Measurements from ENCODE around the gene SEMA6A.

DNA sequence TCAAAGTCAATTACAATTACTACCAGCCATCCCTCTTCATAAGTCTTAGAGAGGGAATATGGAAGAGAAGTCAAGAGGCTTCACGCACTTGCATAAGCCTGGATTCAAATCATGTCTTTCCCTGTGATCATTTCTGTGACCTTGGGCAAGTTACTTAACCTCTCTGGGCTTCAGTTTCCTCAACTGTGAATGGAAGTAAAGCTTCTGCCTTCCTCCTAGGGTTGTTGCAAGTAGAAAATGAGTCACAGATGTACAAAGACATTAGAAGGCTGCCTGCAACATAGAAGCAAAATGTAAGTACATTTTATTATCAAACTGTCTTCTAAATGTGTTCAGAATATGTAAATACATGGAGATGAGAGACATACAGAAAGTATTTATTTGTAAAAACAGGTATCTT lies 42.3 kb upstream of the SEMA6A start:
- TF ChIP-seq, protein P1, sequence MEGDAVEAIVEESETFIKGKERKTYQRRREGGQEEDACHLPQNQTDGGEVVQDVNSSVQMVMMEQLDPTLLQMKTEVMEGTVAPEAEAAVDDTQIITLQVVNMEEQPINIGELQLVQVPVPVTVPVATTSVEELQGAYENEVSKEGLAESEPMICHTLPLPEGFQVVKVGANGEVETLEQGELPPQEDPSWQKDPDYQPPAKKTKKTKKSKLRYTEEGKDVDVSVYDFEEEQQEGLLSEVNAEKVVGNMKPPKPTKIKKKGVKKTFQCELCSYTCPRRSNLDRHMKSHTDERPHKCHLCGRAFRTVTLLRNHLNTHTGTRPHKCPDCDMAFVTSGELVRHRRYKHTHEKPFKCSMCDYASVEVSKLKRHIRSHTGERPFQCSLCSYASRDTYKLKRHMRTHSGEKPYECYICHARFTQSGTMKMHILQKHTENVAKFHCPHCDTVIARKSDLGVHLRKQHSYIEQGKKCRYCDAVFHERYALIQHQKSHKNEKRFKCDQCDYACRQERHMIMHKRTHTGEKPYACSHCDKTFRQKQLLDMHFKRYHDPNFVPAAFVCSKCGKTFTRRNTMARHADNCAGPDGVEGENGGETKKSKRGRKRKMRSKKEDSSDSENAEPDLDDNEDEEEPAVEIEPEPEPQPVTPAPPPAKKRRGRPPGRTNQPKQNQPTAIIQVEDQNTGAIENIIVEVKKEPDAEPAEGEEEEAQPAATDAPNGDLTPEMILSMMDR (IDR thresholded peaks at IDR 0.05 in 2 of 3, conservative IDR thresholded peaks at IDR 0.05 in 1 of 3; ENCODE audit: control insufficient read depth in 2 of 3, extremely low read depth in 1 of 3, insufficient read depth in 1 of 3, low read depth in 3 of 3, low read length in 3 of 3) = no peak
- no peak for TF ChIP-seq NR2C2 (IDR thresholded peaks at IDR 0.05; ENCODE audit: borderline replicate concordance, control insufficient read depth, insufficient read length, low read depth)
- TF ChIP-seq POLR2AphosphoS5 (IDR thresholded peaks at IDR 0.05; ENCODE audit: low read length) = no peak
- no peak for TF ChIP-seq EZH2 (IDR thresholded peaks at IDR 0.05; ENCODE audit: borderline replicate concordance, control insufficient read depth, low read depth, low read length)
- TF ChIP-seq POLR2A (IDR thresholded peaks at IDR 0.05; ENCODE audit: low read depth, low read length) = no peak
- no peak for TF ChIP-seq TAF1 (IDR thresholded peaks at IDR 0.05; ENCODE audit: borderline replicate concordance, low read depth, low read length)
- no peak for TF ChIP-seq TBL1XR1 (IDR thresholded peaks at IDR 0.05; ENCODE audit: low read depth, low read length)
- TF ChIP-seq BRCA1 (IDR thresholded peaks at IDR 0.05; ENCODE audit: low read depth, low read length) = no peak
- TF ChIP-seq ZZZ3 (IDR thresholded peaks at IDR 0.05; ENCODE audit: control insufficient read depth, insufficient read length, low read depth) = no peak
- no peak for TF ChIP-seq GABPA (IDR thresholded peaks at IDR 0.05; ENCODE audit: low read depth)
- TF ChIP-seq CREM (IDR thresholded peaks at IDR 0.05; ENCODE audit: low read depth) = no peak
- no peak for TF ChIP-seq PAX5 (IDR thresholded peaks at IDR 0.05; ENCODE audit: borderline replicate concordance, low read depth, low read length)
